CD4-positive, alpha-beta T cell treated with Interleukin-17A for 1 hour (primary cell): ENCODE data around the gene ATP8B2.
A peak's percentile ranks its signal among the peaks of the same experiment; 100 is the strongest.
"Not testable (repeated sequence)": the region's sequence is repeated elsewhere in the genome, so short reads cannot be mapped to it uniquely, and the experiment has no call there.

Experiments used
- DNase-seq: peaks from one replicate; pipeline ENCODE4 v3.0.0-alpha.2; 2020

The ATP8B2 gene

DNA sequence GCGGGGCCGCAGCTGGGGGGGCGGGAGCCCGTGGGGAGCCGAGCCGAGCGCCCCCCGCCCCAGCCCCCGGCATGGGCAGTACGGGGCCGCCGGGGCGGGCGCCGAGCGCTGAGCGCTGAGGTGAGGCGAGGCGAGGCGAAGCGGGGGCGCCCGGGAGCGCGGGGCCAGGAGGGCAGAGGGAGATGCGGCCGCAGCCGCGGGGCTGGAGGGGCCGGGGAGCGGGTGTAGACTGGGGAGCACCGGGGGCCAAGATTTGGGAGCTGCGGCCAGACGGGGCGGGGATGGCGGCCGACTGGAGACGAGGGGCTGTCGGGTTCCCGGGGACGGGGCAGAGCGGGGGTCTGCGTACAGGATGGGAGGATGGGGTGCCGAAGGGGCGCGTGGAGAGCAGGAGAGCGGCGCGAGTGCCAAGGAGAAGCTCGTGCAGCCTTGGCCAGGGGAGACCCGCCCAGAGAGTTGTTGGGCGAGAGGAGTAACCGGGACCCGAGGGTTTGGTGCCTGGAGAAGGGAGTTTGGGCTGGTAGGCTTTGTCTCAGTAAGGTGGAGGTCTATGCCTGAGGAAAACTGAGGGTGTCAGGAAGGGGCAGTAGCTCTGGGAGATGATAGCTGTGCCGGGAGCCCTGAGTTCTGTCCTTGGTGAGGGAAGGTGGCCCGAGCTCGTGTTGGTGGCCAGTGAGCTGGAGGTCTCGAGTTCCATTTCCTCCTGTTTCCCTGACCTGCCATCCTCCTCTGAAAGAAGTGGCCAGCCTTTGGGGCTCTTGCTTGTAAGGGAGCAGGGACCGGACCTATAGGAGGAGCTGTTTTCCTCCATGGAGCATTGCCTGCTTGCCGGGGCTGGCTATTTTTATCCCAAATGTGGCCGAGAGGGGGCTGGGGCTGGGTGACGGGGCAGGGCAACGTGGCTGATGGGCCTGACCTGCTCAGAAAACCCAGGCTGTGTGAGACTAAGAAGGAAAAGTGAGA, 539 bp downstream of the ATP8B2 start:
- peak; percentile 59 for DNase-seq

- peak; percentile 14 for DNase-seq
Measured at GRCh38 chr1:154326546-154327465, 1.5 kb downstream of the ATP8B2 start.

GRCh38 chr1:154327466-154328317, 2.4 kb downstream of the ATP8B2 start:
- peak; percentile 71 for DNase-seq

DNA sequence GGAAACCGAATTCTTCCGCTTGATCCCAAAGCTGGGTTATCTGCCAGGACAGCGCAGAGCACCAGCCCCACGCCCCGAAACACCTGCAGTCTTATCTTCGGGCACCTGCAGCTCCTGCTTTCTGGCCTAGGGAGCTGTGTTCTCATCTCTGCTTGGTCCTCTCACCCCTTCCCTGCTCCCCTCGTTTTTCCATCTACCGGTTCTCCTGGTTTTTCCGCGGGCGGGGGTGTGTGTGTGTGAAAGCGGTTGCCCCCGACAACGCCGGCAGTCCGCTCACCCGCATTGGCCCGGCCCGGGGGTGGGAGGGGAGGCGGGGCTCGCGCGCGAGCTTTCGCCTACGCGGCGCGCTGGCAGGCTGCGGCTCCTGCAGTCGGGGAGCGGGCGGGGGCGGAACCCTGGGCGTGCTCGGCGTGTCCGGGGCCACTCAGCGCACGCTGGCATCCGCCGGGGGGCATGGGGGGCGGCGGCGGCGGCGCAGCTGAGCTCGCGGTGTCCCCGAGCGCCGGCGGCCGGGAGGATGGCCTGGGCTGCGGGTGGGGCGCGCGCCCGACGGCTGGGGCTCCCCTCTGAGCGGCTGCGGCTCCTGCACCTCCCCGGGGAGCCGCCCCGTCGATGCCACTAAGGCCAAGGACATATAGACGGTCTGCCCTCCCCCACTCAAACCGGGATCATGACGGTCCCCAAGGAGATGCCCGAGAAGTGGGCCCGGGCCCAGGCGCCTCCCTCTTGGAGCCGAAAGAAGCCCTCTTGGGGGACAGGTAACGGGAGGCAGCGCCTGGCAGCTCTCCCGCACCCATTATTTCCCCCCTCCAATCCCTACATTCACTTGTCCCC, 3.2 kb downstream of the ATP8B2 start:
- peak; percentile 90 for DNase-seq

GRCh38 chr1:154329152-154329521, 3.8 kb downstream of the ATP8B2 start:
- DNase-seq: no peak

GRCh38 chr1:154329551-154330131, 4.3 kb downstream of the ATP8B2 start:
- peak; percentile 52 for DNase-seq

- DNase-seq: no peak
Measured at GRCh38 chr1:154330669-154331068, 5.3 kb downstream of the ATP8B2 start.

GRCh38 chr1:154334079-154335024, 9.0 kb downstream of the ATP8B2 start:
- DNase-seq: no peak

DNA sequence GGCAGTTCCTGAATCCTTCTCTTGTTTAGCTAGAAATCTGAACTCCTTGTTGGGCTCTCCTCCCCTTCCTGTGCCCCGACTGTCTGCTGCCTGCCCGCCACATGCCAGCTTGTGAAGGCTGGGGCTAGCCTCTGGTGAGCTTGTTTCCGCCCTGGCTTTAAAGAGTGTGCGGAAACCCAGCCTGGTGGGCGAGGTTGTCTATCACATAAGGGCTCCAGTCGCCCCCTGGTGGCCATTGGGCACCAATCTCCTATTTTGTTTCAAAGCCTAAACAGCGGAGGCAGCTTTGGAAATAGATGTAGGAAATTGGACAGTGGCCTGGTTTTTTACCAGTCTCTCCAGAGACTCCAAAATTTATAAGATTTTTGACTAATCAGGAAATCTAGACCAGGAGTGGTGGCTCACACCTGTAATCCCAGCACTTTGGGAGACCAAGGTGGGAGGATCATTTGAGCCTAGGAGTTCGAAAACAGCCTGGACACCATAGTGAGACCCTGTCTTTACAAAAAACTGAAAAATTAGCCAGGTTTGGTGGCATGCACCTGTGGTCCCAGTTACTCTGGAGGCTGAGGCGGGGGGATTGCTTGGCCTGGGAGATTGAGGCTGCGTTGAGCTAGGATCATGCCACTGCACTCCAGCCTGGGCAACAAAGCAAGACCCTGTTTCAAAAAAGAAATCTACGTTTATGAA, 9.8 kb downstream of the ATP8B2 start:
- DNase-seq: peak; percentile 92

DNA sequence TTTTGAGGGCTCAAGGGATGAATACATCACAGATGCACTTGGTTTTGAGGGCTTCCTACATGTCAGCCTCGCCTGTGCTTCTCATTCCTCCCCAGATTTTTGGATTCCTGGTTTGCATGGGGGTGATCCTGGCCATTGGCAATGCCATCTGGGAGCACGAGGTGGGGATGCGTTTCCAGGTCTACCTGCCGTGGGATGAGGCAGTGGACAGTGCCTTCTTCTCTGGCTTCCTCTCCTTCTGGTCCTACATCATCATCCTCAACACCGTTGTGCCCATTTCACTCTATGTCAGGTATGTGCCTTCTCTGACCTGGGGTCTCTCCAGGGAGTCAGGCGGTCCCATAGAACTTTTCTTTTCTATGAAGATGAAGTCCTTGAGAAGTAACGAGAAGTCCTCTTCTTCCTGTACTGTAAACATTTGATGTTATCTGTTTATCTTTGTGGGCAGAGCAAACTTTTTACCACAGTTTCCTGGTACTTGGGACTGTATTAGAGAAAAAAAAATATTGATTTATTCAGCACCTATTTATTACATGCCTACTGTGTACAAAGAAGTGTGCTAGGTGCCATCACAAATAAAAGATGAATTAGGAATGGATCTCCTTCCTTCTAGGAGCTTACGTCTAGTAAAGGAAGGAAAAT, 12.0 kb downstream of the ATP8B2 start:
- peak; percentile 65 for DNase-seq

- no peak for DNase-seq
Measured at GRCh38 chr1:154338875-154339274, 13.6 kb downstream of the ATP8B2 start.

GRCh38 chr1:154341366-154341765, 16.0 kb downstream of the ATP8B2 start:
- not testable (repeated sequence) for DNase-seq

- no peak for DNase-seq
Measured at GRCh38 chr1:154342132-154342531, 16.8 kb downstream of the ATP8B2 start.

- peak; percentile 84 for DNase-seq
Measured at GRCh38 chr1:154342836-154343472, 17.6 kb downstream of the ATP8B2 start.

DNA sequence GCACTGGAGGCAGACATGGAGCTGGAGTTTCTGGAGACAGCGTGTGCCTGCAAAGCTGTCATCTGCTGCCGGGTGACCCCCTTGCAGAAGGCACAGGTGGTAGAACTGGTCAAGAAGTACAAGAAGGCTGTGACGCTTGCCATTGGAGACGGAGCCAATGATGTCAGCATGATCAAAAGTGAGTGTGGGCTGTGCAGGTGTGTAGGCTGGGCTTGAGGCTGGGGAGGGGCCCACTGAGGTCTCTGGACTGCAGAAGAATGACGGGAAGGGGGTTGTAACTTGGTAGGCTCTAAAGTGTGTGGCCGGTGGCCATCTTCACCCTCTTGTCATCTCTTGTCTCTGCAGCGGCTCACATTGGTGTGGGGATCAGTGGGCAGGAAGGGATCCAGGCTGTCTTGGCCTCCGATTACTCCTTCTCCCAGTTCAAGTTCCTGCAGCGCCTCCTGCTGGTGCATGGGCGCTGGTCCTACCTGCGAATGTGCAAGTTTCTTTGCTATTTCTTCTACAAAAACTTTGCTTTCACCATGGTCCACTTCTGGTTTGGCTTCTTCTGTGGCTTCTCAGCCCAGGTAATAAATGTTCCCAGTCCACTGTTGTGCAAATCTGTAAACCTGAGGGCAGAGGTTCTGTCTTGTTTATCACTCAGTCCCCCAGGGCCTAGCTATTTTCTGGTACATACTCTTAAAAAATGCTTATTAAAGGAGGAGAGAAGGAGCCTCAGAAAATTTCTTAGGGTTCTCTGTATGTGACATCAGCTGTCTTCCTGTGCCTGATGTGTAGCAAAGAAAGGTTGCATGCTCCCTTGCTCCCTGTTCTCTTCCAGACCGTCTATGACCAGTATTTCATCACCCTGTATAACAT, 19.9 kb downstream of the ATP8B2 start:
- DNase-seq: peak; percentile 83

DNA sequence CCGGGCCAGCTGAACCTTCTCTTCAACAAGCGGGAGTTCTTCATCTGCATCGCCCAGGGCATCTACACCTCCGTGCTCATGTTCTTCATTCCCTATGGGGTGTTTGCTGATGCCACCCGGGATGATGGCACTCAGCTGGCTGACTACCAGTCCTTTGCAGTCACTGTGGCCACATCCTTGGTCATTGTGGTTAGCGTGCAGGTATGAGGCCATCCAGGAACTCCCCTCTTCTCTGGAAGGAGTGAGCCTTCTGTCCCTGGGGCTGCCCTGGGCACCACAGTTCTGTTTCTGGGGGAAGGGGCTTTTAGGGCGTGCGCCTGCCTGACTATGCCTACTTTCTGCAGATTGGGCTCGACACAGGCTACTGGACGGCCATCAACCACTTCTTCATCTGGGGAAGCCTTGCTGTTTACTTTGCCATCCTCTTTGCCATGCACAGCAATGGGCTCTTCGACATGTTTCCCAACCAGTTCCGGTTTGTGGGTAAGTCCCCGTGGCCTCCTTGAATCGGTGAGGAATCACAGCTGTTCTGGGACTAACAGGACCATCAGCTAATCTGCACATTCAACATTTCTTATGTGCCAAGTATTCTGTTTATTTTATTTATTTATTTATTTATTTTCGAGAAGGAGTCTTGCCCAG, 21.1 kb downstream of the ATP8B2 start:
- no peak for DNase-seq

DNA sequence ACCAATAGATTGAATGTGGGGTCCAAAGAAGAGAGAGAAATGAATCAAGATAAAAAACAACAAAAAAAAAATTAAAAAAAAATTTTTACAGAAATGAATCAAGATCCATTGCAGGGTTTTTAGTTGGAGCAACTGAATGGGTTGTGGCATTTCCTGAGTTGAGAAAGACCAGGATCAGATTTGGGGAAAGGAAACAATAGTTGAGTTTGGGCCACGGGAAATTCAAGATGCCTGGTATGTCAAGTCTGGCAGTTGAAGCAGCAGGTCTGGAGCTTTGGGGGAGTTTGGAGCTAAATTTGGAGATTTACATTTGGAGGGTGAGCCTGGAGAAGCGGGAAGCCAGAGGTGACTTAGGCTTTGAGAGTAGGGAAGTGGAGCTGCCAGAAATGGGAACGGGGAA, 22.6 kb downstream of the ATP8B2 start:
- DNase-seq: no peak
